GM19397 (cell line): Measurements from ENCODE around the gene BANK1.
"Not testable (repeated sequence)": the region's sequence is repeated elsewhere in the genome, so short reads cannot be mapped to it uniquely, and the experiment has no call there.

Experiments
- ATAC-seq: cut with Tn5 transposase; IDR thresholded peaks from one replicate; pipeline ENCODE4 v1.9.1; 2021; ENCODE audit warnings: mild to moderate bottlenecking, moderate library complexity; ENCODE audit not compliant: unreplicated experiment

BANK1 gene

GRCh38 chr4:101885574-101885973 is 95.0 kb downstream of the BANK1 start:
- ATAC-seq, result no peak

- ATAC-seq, result no peak
Measured at GRCh38 chr4:101886826-101887225, 96.3 kb downstream of the BANK1 start.

GRCh38 chr4:101888472-101888871 is 97.9 kb downstream of the BANK1 start:
- no peak for ATAC-seq

DNA sequence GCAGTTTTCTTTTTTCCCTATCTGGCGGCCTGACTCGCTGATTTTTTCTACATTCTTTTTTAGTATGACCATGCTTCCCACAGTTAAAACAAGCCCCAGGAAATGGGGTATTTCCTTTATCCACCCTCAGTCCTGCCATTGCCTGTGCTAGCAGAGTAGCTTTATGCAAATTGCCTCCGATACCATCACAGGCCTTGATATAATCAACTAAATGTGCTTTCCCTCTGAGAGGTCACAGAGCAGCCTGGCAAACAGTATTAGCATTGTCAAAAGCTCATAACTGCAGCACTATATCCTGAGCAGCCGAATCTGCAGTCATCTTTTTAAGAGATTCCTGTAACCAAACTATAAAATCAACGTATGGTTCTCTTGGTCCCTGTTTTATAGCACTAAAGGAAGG is 115.0 kb downstream of the BANK1 start:
- not testable (repeated sequence) for ATAC-seq

- no peak for ATAC-seq
Measured at GRCh38 chr4:101910786-101911373, 120.3 kb downstream of the BANK1 start.

DNA sequence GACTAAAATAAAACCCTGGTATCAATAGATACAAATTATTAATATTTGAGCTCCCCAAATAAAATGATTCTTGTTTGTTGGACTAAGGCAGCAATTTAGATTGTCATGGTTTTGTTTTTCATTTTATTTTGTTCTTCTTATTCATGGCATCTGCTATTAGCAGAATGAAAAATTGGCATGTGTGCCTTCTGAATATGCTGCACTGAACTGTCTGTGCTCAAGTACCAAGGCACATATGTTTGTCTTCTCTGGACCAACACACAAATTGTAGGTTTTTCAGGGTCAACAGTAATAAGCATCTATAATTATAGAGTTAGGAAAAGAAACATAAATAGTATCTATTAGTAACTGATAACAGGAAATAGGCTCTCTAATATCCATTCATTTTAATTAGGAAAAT is 121.1 kb downstream of the BANK1 start:
- ATAC-seq, result no peak

DNA sequence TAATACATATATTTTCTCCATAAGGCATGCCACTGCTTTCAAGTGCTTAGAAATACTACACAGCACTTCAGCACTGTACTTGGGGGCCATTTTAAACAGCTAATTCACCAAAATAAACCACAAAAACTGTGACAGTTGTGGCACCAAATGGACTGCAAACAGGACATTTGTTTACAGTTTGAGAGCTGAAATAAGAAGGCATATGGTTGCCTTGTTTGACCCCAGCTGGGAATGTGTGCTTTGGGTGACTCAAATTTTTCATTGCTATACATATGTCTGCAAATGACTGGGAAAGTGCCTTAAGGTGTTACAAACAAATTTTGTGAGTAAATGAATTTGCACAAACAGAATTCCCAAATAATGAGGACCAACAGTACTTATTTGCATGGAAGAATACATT is 124.2 kb downstream of the BANK1 start:
- ATAC-seq, result no peak

DNA sequence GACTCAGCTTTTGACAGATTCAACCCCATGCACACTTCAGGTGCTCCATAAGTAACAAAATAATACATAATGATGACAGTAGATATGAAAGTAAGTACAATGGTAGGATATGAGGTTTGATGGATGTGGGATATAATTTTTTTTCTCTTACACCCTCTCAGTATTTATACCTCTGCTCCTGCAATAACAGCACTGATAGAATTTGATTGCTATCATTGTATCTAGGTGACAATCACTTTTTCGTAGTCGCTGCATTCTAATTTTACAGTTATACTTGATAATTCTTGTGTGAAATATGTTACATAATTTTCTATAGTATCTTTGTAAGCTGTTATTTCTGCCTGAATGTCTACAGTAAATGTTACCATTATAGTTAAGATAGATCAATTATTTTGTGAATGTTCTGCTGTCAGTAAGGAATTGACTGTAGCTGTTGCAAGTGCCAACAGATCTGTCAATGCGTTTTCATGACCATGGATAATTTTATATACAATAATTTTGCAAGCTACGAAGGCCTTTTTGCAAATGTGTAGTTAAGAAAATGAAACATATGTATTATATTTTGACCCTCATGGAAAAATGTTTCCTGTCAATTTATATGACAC is 128.9 kb downstream of the BANK1 start:
- ATAC-seq, result no peak

- ATAC-seq, result no peak
Measured at GRCh38 chr4:101921370-101921769, 130.8 kb downstream of the BANK1 start.

GRCh38 chr4:101931619-101932018 is 141.1 kb downstream of the BANK1 start:
- no peak for ATAC-seq

DNA sequence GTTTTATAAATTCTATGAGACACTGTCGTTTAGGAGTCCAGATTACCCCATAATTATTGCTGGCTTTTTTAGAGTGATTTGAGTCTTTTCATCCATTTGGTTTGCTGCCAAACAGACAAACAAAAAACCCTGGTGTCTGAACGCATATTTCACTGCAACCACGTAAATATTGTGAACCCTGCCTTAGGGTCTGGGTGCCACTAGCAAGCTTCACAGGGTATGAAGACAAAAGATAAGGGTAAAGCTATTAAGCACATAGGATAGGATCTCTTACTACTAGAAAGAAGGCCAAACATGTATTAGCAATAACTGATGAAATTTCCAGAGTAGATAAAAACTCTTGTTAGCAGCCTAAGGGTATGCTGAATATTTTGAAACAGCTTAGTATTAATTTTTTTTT is 143.3 kb downstream of the BANK1 start:
- no peak for ATAC-seq

- no peak for ATAC-seq
Measured at GRCh38 chr4:101938836-101939235, 148.3 kb downstream of the BANK1 start.

GRCh38 chr4:101941816-101942358 is 151.4 kb downstream of the BANK1 start:
- ATAC-seq, result no peak

DNA sequence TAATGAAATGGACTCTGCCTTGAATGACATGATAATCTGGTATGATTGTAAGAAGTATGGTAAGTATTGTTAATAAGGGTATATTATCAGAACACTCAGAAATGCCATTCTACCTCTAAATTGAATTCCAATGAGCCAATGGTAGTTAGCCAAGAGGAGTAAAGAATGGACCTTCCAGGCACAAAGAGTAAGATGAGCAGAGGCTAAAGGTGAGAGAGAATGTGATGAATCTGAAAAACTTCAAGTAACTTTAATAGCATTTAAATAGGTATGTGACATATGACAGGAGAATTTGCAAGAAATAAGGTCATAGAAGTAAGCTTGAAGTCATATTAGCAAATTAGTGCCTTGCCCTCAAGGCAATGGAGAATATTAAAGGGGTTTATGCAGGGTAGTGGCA is 152.4 kb downstream of the BANK1 start:
- ATAC-seq, result no peak

DNA sequence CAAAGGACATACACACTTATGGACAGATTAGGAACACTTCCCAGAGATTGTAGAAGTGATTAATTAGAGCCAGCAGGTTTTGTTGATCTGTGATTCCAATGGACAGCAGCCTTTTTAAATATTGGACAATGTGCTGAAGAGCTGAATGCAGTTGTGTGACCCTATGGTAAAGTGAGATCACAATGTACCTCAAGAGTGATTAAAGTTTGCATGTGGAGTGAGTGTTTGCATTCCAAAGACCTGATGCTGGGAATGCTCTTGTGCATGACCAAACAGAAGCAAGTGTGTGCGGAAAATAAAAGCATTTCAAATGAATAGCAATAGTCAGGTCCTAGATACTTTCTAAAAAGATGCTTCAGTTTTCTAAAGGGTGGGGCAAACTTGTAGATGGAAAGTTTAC is 154.1 kb downstream of the BANK1 start:
- ATAC-seq, result no peak

- ATAC-seq, result no peak
Measured at GRCh38 chr4:101948055-101948454, 157.5 kb downstream of the BANK1 start.

- no peak for ATAC-seq
Measured at GRCh38 chr4:101948951-101949350, 158.4 kb downstream of the BANK1 start.

DNA sequence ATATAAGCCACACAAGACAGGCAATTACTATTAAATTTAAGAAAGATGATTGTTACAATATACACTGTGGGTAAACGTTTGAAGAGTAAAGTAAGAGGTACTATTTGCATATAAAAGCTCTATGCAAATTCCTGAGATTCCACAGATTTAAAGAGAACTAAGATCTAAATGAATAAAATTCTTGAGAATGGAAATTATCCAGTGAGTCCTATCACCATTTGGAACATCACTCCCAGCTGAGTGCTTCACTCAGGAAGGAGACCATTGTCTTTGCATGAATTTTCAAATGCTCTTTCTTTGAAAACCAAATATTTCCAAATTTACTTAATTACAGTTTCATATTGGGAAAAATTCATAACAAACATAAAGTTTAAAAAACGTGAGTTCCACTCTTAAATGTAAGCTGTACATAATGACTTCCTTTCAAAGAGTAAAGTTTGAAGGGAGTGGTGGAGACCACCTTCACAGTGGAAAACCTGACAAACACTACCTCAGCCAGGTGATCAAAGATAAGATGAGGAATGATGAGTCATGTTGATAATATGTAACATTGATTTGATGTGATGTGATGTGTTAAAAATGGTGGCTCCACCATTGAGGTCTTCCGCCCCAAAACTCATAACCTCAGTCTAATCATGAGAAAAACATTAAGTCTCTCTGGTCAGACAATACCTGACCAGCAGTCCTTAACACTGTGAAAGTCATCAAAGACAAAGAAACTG is 159.9 kb downstream of the BANK1 start:
- ATAC-seq, result no peak

DNA sequence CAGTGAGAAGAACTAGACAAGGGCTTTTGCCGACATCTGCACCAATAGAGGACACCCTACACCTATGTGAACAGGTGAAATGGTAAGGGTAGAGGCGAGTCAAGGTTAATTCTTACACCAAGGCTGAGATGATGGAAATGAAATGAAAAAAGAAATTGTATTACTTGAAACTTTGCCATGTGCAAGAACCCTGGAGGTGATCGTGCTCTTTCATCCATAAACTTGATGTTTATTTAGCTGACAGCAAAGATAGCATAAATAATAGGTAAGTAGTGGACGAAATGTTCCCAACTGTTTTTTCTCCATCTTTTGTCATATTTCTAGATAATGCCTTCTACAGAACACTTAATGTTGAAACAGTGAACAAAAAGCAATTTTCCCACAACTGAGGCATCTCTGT is 162.5 kb downstream of the BANK1 start:
- no peak for ATAC-seq

- ATAC-seq, result no peak
Measured at GRCh38 chr4:101953949-101954348, 163.4 kb downstream of the BANK1 start.

DNA sequence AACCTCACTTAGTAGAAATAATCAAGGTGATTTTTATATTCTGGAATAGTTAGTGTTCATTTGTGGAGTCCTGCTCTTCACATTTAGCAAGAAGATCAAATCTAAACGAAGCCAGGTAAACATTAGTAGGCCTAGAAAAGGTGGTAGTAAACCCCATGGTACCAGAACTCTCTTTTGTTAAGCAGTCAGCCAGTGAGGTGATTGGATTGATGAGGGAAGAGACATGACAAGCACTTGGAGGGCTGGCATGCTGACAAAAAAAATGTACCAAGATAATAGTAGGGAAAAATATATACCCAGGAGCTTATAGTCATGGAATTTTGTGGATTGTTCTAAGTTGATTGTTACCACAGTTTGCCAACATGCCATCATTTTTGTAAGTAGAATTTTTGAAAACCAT is 163.8 kb downstream of the BANK1 start:
- ATAC-seq, result no peak

DNA sequence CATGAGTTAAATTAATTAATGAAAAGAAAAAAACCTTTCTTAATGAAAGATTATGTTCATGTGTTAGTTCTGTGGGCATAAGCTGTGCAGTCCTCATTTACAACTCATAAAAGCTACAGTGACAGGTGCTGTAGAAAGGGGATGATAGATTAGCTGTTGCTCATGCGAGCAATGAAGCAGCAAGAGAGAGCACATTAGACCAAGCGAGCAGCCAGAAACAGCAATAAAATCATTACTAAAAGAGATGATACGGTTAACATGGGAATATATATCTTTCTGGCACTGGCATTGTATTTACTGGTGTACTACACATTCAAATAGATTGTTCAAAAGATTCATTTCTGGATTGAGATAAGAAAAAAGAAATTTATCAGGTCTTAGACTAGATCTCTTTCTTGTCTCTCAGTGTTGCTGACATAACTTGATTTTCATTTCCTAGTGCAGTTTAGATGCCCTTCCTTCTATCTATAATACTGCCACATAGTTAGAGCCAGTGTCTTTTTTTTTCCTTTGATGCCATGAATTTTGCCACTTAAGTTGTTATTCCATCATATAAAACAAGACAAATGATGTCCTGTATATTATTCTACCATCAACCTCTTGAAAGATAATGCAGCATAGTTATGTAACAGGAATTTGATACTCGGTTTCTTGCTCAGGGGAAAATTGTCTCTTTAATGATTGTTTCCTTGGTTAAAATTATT is 164.6 kb downstream of the BANK1 start:
- ATAC-seq, result no peak
